Measurements from ENCODE around the gene ATP13A3.
"Not testable (repeated sequence)": the region's sequence is repeated elsewhere in the genome, so short reads cannot be mapped to it uniquely, and the experiment has no call there.

ATP13A3 gene

GRCh38 chr3:194527726-194528125 is 40.9 kb upstream of the ATP13A3 start:
- no peak overlapping the region for H3K9ac ChIP-seq (ENCODE audit: low read length)

GRCh38 chr3:194526164-194526563 is 39.4 kb upstream of the ATP13A3 start:
- no peaks in the 10 kb centered on the region for H3K36me3 ChIP-seq (replicated peaks; ENCODE audit: low read depth, low read length)
- H3K27me3 ChIP-seq (ENCODE audit: low read depth, low read length), result peaks cover 5% of the 10 kb centered on the region
- no peak overlapping the region for H3K27ac ChIP-seq (ENCODE audit: low read length)
- peaks cover 13% of the 10 kb centered on the region for H3K4me1 ChIP-seq (ENCODE audit: low read length)
- H3K4me2 ChIP-seq (ENCODE audit: low read length), result no peak overlapping the region
- no peak overlapping the region for H3K9ac ChIP-seq (ENCODE audit: low read length)
- H2AFZ ChIP-seq (ENCODE audit: low read depth, low read length), result no peak overlapping the region
- no peaks in the 10 kb centered on the region for H4K20me1 ChIP-seq (ENCODE audit: insufficient read depth, low read length)
- no peak for TF ChIP-seq EZH2phosphoT487 (IDR thresholded peaks at IDR 0.05; ENCODE audit: low read depth)
- TF ChIP-seq, protein P1, sequence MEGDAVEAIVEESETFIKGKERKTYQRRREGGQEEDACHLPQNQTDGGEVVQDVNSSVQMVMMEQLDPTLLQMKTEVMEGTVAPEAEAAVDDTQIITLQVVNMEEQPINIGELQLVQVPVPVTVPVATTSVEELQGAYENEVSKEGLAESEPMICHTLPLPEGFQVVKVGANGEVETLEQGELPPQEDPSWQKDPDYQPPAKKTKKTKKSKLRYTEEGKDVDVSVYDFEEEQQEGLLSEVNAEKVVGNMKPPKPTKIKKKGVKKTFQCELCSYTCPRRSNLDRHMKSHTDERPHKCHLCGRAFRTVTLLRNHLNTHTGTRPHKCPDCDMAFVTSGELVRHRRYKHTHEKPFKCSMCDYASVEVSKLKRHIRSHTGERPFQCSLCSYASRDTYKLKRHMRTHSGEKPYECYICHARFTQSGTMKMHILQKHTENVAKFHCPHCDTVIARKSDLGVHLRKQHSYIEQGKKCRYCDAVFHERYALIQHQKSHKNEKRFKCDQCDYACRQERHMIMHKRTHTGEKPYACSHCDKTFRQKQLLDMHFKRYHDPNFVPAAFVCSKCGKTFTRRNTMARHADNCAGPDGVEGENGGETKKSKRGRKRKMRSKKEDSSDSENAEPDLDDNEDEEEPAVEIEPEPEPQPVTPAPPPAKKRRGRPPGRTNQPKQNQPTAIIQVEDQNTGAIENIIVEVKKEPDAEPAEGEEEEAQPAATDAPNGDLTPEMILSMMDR (IDR thresholded peaks at IDR 0.05; ENCODE audit: low read depth, low read length), result no peak
- no peaks in the 10 kb centered on the region for H3K79me2 ChIP-seq (ENCODE audit: low read length)
- H3K9me3 ChIP-seq (ENCODE audit: insufficient read depth, low read length), result no peaks in the 10 kb centered on the region
- no peak overlapping the region for H3K4me3 ChIP-seq (ENCODE audit: low read length)

More at GRCh38 chr3:194527726-194528125, 40.9 kb upstream of the ATP13A3 start:
- Histone ChIP-seq H3K79me2 (ENCODE audit: low read length) (no peaks in the 10 kb centered on the region), H4K20me1 (ENCODE audit: insufficient read depth, low read length) (no peaks in the 10 kb centered on the region), H3K27ac (ENCODE audit: low read length) (no peak overlapping the region), H3K36me3 (replicated peaks; ENCODE audit: low read depth, low read length) (no peaks in the 10 kb centered on the region), H3K4me2 (ENCODE audit: low read length) (no peak overlapping the region), H3K9me3 (ENCODE audit: insufficient read depth, low read length) (no peaks in the 10 kb centered on the region), H3K27me3 (ENCODE audit: low read depth, low read length) (peaks cover under 1% of the 10 kb centered on the region; the same call in 1 of the 2 replicates), H2AFZ (ENCODE audit: low read depth, low read length) (no peak overlapping the region), H3K4me1 (ENCODE audit: low read length) (peaks cover 5% of the 10 kb centered on the region; the same call in 1 of the 2 replicates), H3K4me3 (ENCODE audit: low read length) (no peak overlapping the region)
- TF ChIP-seq, protein P1 (IDR thresholded peaks at IDR 0.05; ENCODE audit: low read depth, low read length), result no peak
- no peak for TF ChIP-seq EZH2phosphoT487 (IDR thresholded peaks at IDR 0.05; ENCODE audit: low read depth)

- Histone ChIP-seq H3K79me2 (ENCODE audit: low read length) (no peaks in the 10 kb centered on the region), H3K9me3 (ENCODE audit: insufficient read depth, low read length) (no peaks in the 10 kb centered on the region), H3K9ac (ENCODE audit: low read length) (no peak overlapping the region), H3K36me3 (replicated peaks; ENCODE audit: low read depth, low read length) (no peaks in the 10 kb centered on the region), H3K27me3 (ENCODE audit: low read depth, low read length) (peaks cover 11% of the 10 kb centered on the region), H3K4me1 (ENCODE audit: low read length) (peaks cover 23% of the 10 kb centered on the region), H3K27ac (ENCODE audit: low read length) (no peak overlapping the region), H4K20me1 (ENCODE audit: insufficient read depth, low read length) (no peaks in the 10 kb centered on the region), H3K4me3 (ENCODE audit: low read length) (no peak overlapping the region), H2AFZ (ENCODE audit: low read depth, low read length) (no peak overlapping the region), H3K4me2 (ENCODE audit: low read length) (no peak overlapping the region)
- TF ChIP-seq, protein P1 (IDR thresholded peaks at IDR 0.05; ENCODE audit: low read depth, low read length), result no peak
- TF ChIP-seq EZH2phosphoT487 (IDR thresholded peaks at IDR 0.05; ENCODE audit: low read depth), result no peak
Observed at GRCh38 chr3:194522579-194523046, 35.8 kb upstream of the ATP13A3 start.

DNA sequence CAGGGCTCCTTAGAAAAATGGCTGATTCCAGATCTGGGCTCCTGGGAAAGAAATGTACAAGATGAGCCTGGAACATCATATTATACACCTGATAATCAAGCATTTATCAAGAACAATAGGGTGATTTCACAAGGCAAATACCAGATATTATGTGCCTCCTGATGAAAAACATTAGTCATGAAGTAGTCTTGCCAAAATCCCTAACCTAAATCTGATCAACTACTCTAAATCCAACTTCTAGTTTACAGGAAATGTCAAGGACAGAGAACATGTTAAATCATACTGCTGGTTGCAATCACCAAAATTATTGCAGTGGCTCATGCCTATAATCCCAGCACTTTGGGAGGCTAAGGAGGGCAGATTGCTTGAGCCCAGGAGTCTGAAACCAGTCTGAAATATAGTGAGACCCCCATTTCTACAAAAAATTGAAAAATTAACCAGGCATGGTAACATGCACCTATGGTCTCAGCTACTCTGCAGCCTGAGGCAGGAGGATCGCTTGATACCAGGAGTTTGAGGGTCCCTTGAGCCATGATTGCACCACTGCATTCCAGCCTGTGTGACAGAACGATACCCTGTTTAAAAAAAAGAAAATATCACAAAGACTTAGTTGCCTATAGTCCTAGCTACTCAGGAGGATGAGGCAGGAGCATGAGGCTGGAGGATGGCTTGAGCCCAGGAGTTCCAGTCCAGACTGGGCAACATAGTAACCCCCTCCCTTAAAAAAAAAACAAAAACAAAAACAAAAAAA is 34.9 kb upstream of the ATP13A3 start:
- no peak overlapping the region for H3K9ac ChIP-seq (ENCODE audit: low read length)

DNA sequence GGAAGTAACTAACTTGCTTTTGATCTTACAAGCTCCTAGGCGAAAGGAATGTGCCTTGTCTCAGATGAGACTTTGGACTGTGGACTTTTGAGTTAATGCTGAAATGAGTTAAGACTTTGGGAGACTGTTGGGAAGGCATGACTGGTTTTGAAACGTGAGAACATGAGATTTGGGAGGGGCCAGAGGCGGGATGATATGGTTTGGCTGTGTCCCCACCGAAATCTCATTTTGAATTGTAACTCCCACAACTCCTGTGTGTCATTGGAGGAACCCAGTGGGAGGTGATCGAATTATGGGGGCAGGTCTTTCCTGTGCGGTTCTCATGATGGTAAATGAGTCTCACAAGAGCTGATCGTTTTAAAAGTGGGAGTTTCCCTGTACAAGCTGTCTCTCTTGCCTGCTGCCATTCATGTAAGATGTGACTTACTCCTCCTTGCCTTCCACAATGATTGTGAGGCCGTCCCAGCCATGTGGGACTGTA is 33.9 kb upstream of the ATP13A3 start:
- peak overlapping the region; percentile 41 for H3K4me3 ChIP-seq (ENCODE audit: low read length)
- H4K20me1 ChIP-seq (ENCODE audit: insufficient read depth, low read length); H3K79me2 ChIP-seq (ENCODE audit: low read length); H3K9me3 ChIP-seq (ENCODE audit: insufficient read depth, low read length); H3K9ac ChIP-seq (ENCODE audit: low read length); H2AFZ ChIP-seq (ENCODE audit: low read depth, low read length); H3K27ac ChIP-seq (ENCODE audit: low read length); H3K36me3 ChIP-seq (replicated peaks; ENCODE audit: low read depth, low read length): not testable (repeated sequence)
- H3K27me3 ChIP-seq (ENCODE audit: low read depth, low read length), result peaks cover 11% of the 10 kb centered on the region
- peak overlapping the region; percentile 70 for H3K4me2 ChIP-seq (ENCODE audit: low read length)
- peaks cover 18% of the 10 kb centered on the region for H3K4me1 ChIP-seq (ENCODE audit: low read length)

More for the DNA sequence above, 34.9 kb upstream of the ATP13A3 start:
- Histone ChIP-seq H3K27me3 (ENCODE audit: low read depth, low read length) (peaks cover 11% of the 10 kb centered on the region), H3K27ac (ENCODE audit: low read length) (no peak overlapping the region), H4K20me1 (ENCODE audit: insufficient read depth, low read length) (no peaks in the 10 kb centered on the region), H2AFZ (ENCODE audit: low read depth, low read length) (no peak overlapping the region), H3K9me3 (ENCODE audit: insufficient read depth, low read length) (no peaks in the 10 kb centered on the region), H3K4me1 (ENCODE audit: low read length) (peaks cover 18% of the 10 kb centered on the region), H3K4me3 (ENCODE audit: low read length) (peak overlapping the region; percentile 41), H3K4me2 (ENCODE audit: low read length) (peak overlapping the region; percentile 70), H3K36me3 (replicated peaks; ENCODE audit: low read depth, low read length) (no peaks in the 10 kb centered on the region), H3K79me2 (ENCODE audit: low read length) (no peaks in the 10 kb centered on the region)
- TF ChIP-seq, protein P1 (IDR thresholded peaks at IDR 0.05; ENCODE audit: low read depth, low read length), result no peak
- no peak for TF ChIP-seq EZH2phosphoT487 (IDR thresholded peaks at IDR 0.05; ENCODE audit: low read depth)

GRCh38 chr3:194520201-194520600 is 33.4 kb upstream of the ATP13A3 start:
- H4K20me1 ChIP-seq (ENCODE audit: insufficient read depth, low read length); H3K79me2 ChIP-seq (ENCODE audit: low read length); H3K4me3 ChIP-seq (ENCODE audit: low read length); H3K36me3 ChIP-seq (replicated peaks; ENCODE audit: low read depth, low read length); H2AFZ ChIP-seq (ENCODE audit: low read depth, low read length); H3K9me3 ChIP-seq (ENCODE audit: insufficient read depth, low read length); H3K9ac ChIP-seq (ENCODE audit: low read length); H3K27ac ChIP-seq (ENCODE audit: low read length): not testable (repeated sequence)
- Histone ChIP-seq H3K4me2 (ENCODE audit: low read length) (peak overlapping the region; percentile 70; the same call in 1 of the 2 replicates), H3K4me1 (ENCODE audit: low read length) (peaks cover 18% of the 10 kb centered on the region), H3K27me3 (ENCODE audit: low read depth, low read length) (peaks cover 11% of the 10 kb centered on the region)

All from OCI-LY3 (cell line).